ENCODE data around the gene EVI5L.

Gene EVI5L

GRCh38 chr19:7832781-7833180 is 2.8 kb downstream of the EVI5L start:
- ATAC-seq = no peak
- TF ChIP-seq, protein P1, sequence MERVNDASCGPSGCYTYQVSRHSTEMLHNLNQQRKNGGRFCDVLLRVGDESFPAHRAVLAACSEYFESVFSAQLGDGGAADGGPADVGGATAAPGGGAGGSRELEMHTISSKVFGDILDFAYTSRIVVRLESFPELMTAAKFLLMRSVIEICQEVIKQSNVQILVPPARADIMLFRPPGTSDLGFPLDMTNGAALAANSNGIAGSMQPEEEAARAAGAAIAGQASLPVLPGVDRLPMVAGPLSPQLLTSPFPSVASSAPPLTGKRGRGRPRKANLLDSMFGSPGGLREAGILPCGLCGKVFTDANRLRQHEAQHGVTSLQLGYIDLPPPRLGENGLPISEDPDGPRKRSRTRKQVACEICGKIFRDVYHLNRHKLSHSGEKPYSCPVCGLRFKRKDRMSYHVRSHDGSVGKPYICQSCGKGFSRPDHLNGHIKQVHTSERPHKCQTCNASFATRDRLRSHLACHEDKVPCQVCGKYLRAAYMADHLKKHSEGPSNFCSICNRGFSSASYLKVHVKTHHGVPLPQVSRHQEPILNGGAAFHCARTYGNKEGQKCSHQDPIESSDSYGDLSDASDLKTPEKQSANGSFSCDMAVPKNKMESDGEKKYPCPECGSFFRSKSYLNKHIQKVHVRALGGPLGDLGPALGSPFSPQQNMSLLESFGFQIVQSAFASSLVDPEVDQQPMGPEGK (CRISPR knock-in tag; IDR thresholded peaks at IDR 0.05; ENCODE audit: borderline replicate concordance) = no peak
- TF ChIP-seq OSR1 (CRISPR knock-in tag; IDR thresholded peaks at IDR 0.05) (no peak), ZC3H10 (CRISPR knock-in tag; IDR thresholded peaks at IDR 0.05) (no peak), ZFP30 (CRISPR knock-in tag; IDR thresholded peaks at IDR 0.05) (no peak), ZNF8 (CRISPR knock-in tag; IDR thresholded peaks at IDR 0.05) (no peak), ESRRG (CRISPR knock-in tag; IDR thresholded peaks at IDR 0.05) (no peak), CSDC2 (CRISPR knock-in tag; IDR thresholded peaks at IDR 0.05) (no peak)
- TF ChIP-seq, protein P2, sequence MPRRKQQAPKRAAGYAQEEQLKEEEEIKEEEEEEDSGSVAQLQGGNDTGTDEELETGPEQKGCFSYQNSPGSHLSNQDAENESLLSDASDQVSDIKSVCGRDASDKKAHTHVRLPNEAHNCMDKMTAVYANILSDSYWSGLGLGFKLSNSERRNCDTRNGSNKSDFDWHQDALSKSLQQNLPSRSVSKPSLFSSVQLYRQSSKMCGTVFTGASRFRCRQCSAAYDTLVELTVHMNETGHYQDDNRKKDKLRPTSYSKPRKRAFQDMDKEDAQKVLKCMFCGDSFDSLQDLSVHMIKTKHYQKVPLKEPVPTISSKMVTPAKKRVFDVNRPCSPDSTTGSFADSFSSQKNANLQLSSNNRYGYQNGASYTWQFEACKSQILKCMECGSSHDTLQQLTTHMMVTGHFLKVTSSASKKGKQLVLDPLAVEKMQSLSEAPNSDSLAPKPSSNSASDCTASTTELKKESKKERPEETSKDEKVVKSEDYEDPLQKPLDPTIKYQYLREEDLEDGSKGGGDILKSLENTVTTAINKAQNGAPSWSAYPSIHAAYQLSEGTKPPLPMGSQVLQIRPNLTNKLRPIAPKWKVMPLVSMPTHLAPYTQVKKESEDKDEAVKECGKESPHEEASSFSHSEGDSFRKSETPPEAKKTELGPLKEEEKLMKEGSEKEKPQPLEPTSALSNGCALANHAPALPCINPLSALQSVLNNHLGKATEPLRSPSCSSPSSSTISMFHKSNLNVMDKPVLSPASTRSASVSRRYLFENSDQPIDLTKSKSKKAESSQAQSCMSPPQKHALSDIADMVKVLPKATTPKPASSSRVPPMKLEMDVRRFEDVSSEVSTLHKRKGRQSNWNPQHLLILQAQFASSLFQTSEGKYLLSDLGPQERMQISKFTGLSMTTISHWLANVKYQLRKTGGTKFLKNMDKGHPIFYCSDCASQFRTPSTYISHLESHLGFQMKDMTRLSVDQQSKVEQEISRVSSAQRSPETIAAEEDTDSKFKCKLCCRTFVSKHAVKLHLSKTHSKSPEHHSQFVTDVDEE (CRISPR knock-in tag; IDR thresholded peaks at IDR 0.05) = no peak

- TF ChIP-seq ZC3H10 (CRISPR knock-in tag; IDR thresholded peaks at IDR 0.05) (no peak), OSR1 (CRISPR knock-in tag; IDR thresholded peaks at IDR 0.05) (no peak), CSRNP3 (CRISPR knock-in tag; IDR thresholded peaks at IDR 0.05) (no peak)
- ATAC-seq = no peak
These were observed 3.4 kb downstream of the EVI5L start for GRCh38 chr19:7833225-7834099.

DNA sequence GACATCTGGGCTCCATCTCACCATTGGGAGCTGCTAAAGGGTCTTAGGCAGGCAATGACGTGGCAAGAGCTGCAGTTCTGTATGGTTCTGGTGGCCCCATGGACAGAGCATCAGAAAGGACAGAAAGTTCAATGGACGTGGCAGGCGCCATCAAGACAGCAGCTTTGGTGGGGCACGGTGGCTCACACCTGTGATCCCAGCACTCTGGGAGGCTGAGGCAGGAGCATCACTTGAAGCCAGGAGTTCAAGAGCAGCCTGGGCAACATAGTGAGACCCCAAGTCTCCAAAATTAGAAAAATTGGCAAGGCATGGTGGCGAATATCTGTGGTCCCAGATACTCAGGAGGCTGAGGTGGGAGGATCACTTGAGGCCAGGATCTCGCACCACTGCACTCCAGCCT is 9.5 kb downstream of the EVI5L start:
- ATAC-seq = no peak
- TF ChIP-seq, protein P2 (CRISPR knock-in tag; IDR thresholded peaks at IDR 0.05) = no peak
- TF ChIP-seq PPARA (CRISPR knock-in tag; IDR thresholded peaks at IDR 0.05; ENCODE audit: borderline replicate concordance) = no peak
- no peak for TF ChIP-seq ARNTL (CRISPR knock-in tag; IDR thresholded peaks at IDR 0.05; ENCODE audit: borderline replicate concordance, low read depth)
- TF ChIP-seq ZFP30 (CRISPR knock-in tag; IDR thresholded peaks at IDR 0.05) = no peak
- no peak for TF ChIP-seq ZNF8 (CRISPR knock-in tag; IDR thresholded peaks at IDR 0.05)
- TF ChIP-seq ZFP3 (CRISPR knock-in tag; IDR thresholded peaks at IDR 0.05) = no peak
- TF ChIP-seq TCF4 (CRISPR knock-in tag; IDR thresholded peaks at IDR 0.05; ENCODE audit: borderline replicate concordance) = no peak
- no peak for TF ChIP-seq CSRNP3 (CRISPR knock-in tag; IDR thresholded peaks at IDR 0.05)
- TF ChIP-seq BACH2 (CRISPR knock-in tag; IDR thresholded peaks at IDR 0.05; ENCODE audit: borderline replicate concordance) = no peak
- TF ChIP-seq TOX (CRISPR knock-in tag; IDR thresholded peaks at IDR 0.05; ENCODE audit: borderline replicate concordance) = no peak
- TF ChIP-seq OSR1 (CRISPR knock-in tag; IDR thresholded peaks at IDR 0.05) = no peak
- TF ChIP-seq, protein P3, sequence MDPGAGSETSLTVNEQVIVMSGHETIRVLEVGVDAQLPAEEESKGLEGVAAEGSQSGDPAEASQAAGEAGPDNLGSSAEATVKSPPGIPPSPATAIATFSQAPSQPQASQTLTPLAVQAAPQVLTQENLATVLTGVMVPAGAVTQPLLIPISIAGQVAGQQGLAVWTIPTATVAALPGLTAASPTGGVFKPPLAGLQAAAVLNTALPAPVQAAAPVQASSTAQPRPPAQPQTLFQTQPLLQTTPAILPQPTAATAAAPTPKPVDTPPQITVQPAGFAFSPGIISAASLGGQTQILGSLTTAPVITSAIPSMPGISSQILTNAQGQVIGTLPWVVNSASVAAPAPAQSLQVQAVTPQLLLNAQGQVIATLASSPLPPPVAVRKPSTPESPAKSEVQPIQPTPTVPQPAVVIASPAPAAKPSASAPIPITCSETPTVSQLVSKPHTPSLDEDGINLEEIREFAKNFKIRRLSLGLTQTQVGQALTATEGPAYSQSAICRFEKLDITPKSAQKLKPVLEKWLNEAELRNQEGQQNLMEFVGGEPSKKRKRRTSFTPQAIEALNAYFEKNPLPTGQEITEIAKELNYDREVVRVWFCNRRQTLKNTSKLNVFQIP (CRISPR knock-in tag; IDR thresholded peaks at IDR 0.05; ENCODE audit: borderline replicate concordance, low read depth) = no peak
- no peak for TF ChIP-seq CSDC2 (CRISPR knock-in tag; IDR thresholded peaks at IDR 0.05)
- TF ChIP-seq ZC3H10 (CRISPR knock-in tag; IDR thresholded peaks at IDR 0.05) = no peak
- no peak for TF ChIP-seq ZNF565 (CRISPR knock-in tag; conservative IDR thresholded peaks at IDR 0.05; ENCODE audit: low read depth)
- TF ChIP-seq RARB (CRISPR knock-in tag; IDR thresholded peaks at IDR 0.05) = no peak
- TF ChIP-seq CREB5 (CRISPR knock-in tag; IDR thresholded peaks at IDR 0.05; ENCODE audit: low read depth) = no peak
- no peak for TF ChIP-seq SNAI2 (CRISPR knock-in tag; IDR thresholded peaks at IDR 0.05)
